HG03159 (cell line): ENCODE measurements around the gene PTPMT1.
"Not testable (repeated sequence)": the region's sequence is repeated elsewhere in the genome, so short reads cannot be mapped to it uniquely, and the experiment has no call there.

Experiments used
- ATAC-seq: cut with Tn5 transposase; IDR thresholded peaks from one replicate; pipeline ENCODE4 v1.9.1; 2021; ENCODE audit warnings: mild to moderate bottlenecking, moderate library complexity; ENCODE audit not compliant: unreplicated experiment

Gene PTPMT1

GRCh38 chr11:47565340-47566148 lies at the start of gene PTPMT1:
Gene PTPMT1, plus strand, starts transcription at chr11:47565599. Its CDS starts 24 bp downstream, at chr11:47565623.
- ATAC-seq = peak; percentile 85

GRCh38 chr11:47516155-47516554 lies 49.2 kb upstream of the PTPMT1 start:
- no peak for ATAC-seq

- ATAC-seq = no peak
Observed at GRCh38 chr11:47516984-47517853, 48.2 kb upstream of the PTPMT1 start.

GRCh38 chr11:47518212-47518964 lies 47.0 kb upstream of the PTPMT1 start:
- no peak for ATAC-seq

- peak; percentile 53 for ATAC-seq
Observed at GRCh38 chr11:47523490-47524225, 41.7 kb upstream of the PTPMT1 start.

- peak; percentile 12 for ATAC-seq
Observed at GRCh38 chr11:47524291-47524874, 41.0 kb upstream of the PTPMT1 start.

GRCh38 chr11:47526032-47526431 lies 39.4 kb upstream of the PTPMT1 start:
- not testable (repeated sequence) for ATAC-seq

- no peak for ATAC-seq
Observed at GRCh38 chr11:47527186-47527585, 38.2 kb upstream of the PTPMT1 start.

GRCh38 chr11:47529951-47530350 lies 35.4 kb upstream of the PTPMT1 start:
- no peak for ATAC-seq

GRCh38 chr11:47530721-47531120 lies 34.7 kb upstream of the PTPMT1 start:
- not testable (repeated sequence) for ATAC-seq

- no peak for ATAC-seq
Observed at GRCh38 chr11:47531666-47532065, 33.7 kb upstream of the PTPMT1 start.

- no peak for ATAC-seq
Observed at GRCh38 chr11:47532597-47533213, 32.7 kb upstream of the PTPMT1 start.

GRCh38 chr11:47533690-47534151 lies 31.7 kb upstream of the PTPMT1 start:
- no peak for ATAC-seq

GRCh38 chr11:47534704-47535251 lies 30.6 kb upstream of the PTPMT1 start:
- no peak for ATAC-seq

GRCh38 chr11:47536915-47537314 lies 28.5 kb upstream of the PTPMT1 start:
- ATAC-seq = no peak

- no peak for ATAC-seq
Observed at GRCh38 chr11:47538741-47539565, 26.4 kb upstream of the PTPMT1 start.

- ATAC-seq = no peak
Observed at GRCh38 chr11:47539681-47540039, 25.7 kb upstream of the PTPMT1 start.

GRCh38 chr11:47541070-47541469 lies 24.3 kb upstream of the PTPMT1 start:
- ATAC-seq = no peak
